Keratinocyte (primary cell): Measurements from ENCODE around the gene CCDC85C. TPM values are rescaled to one million over a fixed set of nuclear protein-coding genes. Genes with fewer than 3 reads are reported as not detected.

Experiments
- DNase-seq: peaks from one replicate; pipeline ENCODE4 v3.0.0-alpha.2; 2011; ENCODE audit warnings: low read depth, missing footprints, low spot score
- FAIRE-seq: peaks from 2 replicates; lab custom pipeline; 2011; peaks lifted over from hg19 to GRCh38; lab: Jason Lieb, UNC
- H2AFZ ChIP-seq: 2 replicates; pipeline ENCODE4 v1.6.0; 2012; ENCODE audit warnings: low read length, control low read depth, inconsistent platforms; ENCODE audit not compliant: control insufficient read depth
- H3K27ac ChIP-seq: 2 replicates; pipeline ENCODE4 v1.5.1; 2011; ENCODE audit warnings: low read length; ENCODE audit not compliant: control insufficient read depth, insufficient read depth
- H3K27me3 ChIP-seq: 3 replicates; pipeline ENCODE4 v1.6.0; 2011; ENCODE audit warnings: low read length; ENCODE audit not compliant: control insufficient read depth, insufficient read depth; ENCODE audit errors: extremely low read depth
- H3K36me3 ChIP-seq, 2 experiments: 2 replicates in 1 of 2; 3 replicates in 1 of 2; pipeline ENCODE4 v1.5.1; 2011; ENCODE audit warnings: low read length in 2 of 2, mild to moderate bottlenecking in 1 of 2; ENCODE audit not compliant: control insufficient read depth in 2 of 2, insufficient read depth in 2 of 2; ENCODE audit errors: extremely low read depth in 1 of 2
- H3K4me1 ChIP-seq: 3 replicates; pipeline ENCODE4 v1.5.1; 2011; ENCODE audit warnings: low read length; ENCODE audit not compliant: control insufficient read depth, insufficient read depth; ENCODE audit errors: extremely low read depth
- H3K4me2 ChIP-seq: 3 replicates; pipeline ENCODE4 v1.6.0; 2011; ENCODE audit warnings: low read depth, low read length; ENCODE audit not compliant: control insufficient read depth, insufficient read depth; ENCODE audit errors: extremely low read depth
- H3K4me3 ChIP-seq, 3 experiments: fragments of 200-600 bp in 1 of 3; sonication (generic) in 1 of 3; 2 replicates in 2 of 3; 3 replicates in 1 of 3; pipeline ENCODE4 v1.5.1; 2011 to 2016; ENCODE audit warnings: low read length in 3 of 3, mild to moderate bottlenecking in 3 of 3, control low read depth in 2 of 3, inconsistent platforms in 1 of 3, low read depth in 1 of 3, mixed read lengths in 1 of 3, mixed run types in 1 of 3, moderate library complexity in 1 of 3; ENCODE audit not compliant: control insufficient read depth in 2 of 3, insufficient read depth in 2 of 3; ENCODE audit errors: extremely low read depth in 1 of 3
- H3K79me2 ChIP-seq: 2 replicates; pipeline ENCODE4 v1.6.0; 2012; ENCODE audit warnings: low read length; ENCODE audit not compliant: control insufficient read depth, insufficient read depth
- H3K9ac ChIP-seq: 3 replicates; pipeline ENCODE4 v1.6.0; 2011; ENCODE audit warnings: low read length; ENCODE audit not compliant: control insufficient read depth, insufficient read depth; ENCODE audit errors: extremely low read depth
- H3K9me1 ChIP-seq: 3 replicates; pipeline ENCODE4 v1.6.0; 2011; ENCODE audit warnings: low read length; ENCODE audit not compliant: control insufficient read depth, insufficient read depth; ENCODE audit errors: extremely low read depth
- H3K9me3 ChIP-seq: 2 replicates; pipeline ENCODE4 v1.5.1; 2012; ENCODE audit warnings: low read depth, low read length; ENCODE audit not compliant: control insufficient read depth
- H4K20me1 ChIP-seq: 3 replicates; pipeline ENCODE4 v1.6.0; 2011; ENCODE audit warnings: low read length; ENCODE audit not compliant: control insufficient read depth, insufficient read depth; ENCODE audit errors: extremely low read depth
- EZH2 ChIP-seq: IDR thresholded peaks from one replicate; pipeline ENCODE4 v1.6.1; 2012; ENCODE audit warnings: inconsistent platforms, mild to moderate bottlenecking, low read length, moderate library complexity
- dilution Hi-C: fragments of 300-500 bp; cut with MboI; formaldehyde crosslinking; loops from one replicate; pipeline ENCODE4 v1.7.0; 2020; ENCODE audit warnings: low sequenced_read_pairs; ENCODE audit not compliant: extremely low pct_ligation_motif_present
- polyA plus RNA-seq, 5 experiments: library from polyadenylated mRNA; depleted of rRNA in 3 of 5; stranded (reverse) in 3 of 5; stranded (forward) in 1 of 5; unstranded in 1 of 5; fragments of >200 nt; gene quantifications; 1 replicate in 1 of 5; 2 replicates in 3 of 5; 3 replicates in 1 of 5; pipeline versions ENCODE4 v1.2.1 to v1.2.3, GENCODE V29; 2011 to 2012; ENCODE audit warnings: missing spikeins in 2 of 5, low read depth in 1 of 5, low replicate concordance in 1 of 5
- TF ChIP-seq, protein P1 (sequence below), 3 experiments: IDR thresholded peaks in 1 of 3; conservative IDR thresholded peaks in 1 of 3; optimal IDR thresholded peaks in 1 of 3; 2 replicates in 2 of 3; 3 replicates in 1 of 3; pipeline versions ENCODE3 to v1.5.1; 2011; ENCODE audit warnings: low read length in 3 of 3, mild to moderate bottlenecking in 3 of 3, moderate library complexity in 2 of 3, control low read depth in 1 of 3, inconsistent platforms in 1 of 3; ENCODE audit not compliant: insufficient read depth in 2 of 3; ENCODE audit errors: extremely low read depth in 1 of 3

CCDC85C gene
- polyA plus RNA-seq, 1 donor (not counting 4 experiments of a cell fraction or from before 2014, with no cell fraction given), result 13.2 TPM

DNA sequence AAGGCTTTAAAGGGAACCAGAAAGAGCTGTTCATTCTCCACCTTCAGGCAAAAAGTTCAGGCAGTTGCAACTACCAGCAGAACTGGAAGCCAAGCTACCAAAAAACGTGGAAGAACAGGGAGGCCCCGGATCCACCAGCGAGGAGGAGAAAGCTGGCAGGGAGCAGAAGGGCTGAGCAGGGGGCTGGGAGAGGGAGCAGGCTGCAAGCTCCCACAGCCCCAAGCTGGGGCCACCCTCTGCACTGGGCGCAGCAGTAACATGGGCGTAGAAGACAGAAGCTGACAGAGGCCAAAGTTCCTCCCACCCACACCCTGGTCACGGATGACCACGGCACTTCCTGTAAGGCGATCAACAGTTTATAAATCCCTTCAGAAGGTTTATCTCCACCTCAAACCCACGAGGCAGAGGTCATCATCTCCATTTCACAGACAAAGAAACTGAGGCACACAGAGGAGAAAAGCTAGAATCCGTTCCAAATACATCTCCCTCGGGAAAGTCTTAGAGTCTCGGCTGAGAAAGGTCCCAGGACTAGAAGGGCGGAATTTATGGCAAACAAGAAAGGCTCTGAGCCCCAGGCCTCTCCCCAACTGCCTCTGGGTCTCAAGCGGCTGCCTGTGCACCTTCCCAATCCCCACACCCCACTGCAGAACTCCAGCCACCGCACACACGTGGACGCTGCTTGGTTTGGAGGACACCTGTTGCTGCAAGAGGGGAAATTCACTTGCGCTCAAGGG lies 1.8 kb downstream of the CCDC85C start:
- Histone ChIP-seq H3K4me2 (peak overlapping the region; percentile 82), H3K9ac (peak overlapping the region; percentile 69), H3K9me1 (peaks cover 9% of the 10 kb centered on the region), H4K20me1 (peaks cover 18% of the 10 kb centered on the region), H3K4me1 (peaks cover 33% of the 10 kb centered on the region), H3K27me3 (no peaks in the 10 kb centered on the region), H3K36me3 (no peaks in the 10 kb centered on the region), H2AFZ (no peak overlapping the region), H3K4me3 (peak overlapping the region; percentile 54 to 68 (median 56)), H3K27ac (no peak overlapping the region), H3K9me3 (no peaks in the 10 kb centered on the region), H3K79me2 (peaks cover 66% of the 10 kb centered on the region)
- dilution Hi-C loops, result no loop called here
- TF ChIP-seq, protein P1, sequence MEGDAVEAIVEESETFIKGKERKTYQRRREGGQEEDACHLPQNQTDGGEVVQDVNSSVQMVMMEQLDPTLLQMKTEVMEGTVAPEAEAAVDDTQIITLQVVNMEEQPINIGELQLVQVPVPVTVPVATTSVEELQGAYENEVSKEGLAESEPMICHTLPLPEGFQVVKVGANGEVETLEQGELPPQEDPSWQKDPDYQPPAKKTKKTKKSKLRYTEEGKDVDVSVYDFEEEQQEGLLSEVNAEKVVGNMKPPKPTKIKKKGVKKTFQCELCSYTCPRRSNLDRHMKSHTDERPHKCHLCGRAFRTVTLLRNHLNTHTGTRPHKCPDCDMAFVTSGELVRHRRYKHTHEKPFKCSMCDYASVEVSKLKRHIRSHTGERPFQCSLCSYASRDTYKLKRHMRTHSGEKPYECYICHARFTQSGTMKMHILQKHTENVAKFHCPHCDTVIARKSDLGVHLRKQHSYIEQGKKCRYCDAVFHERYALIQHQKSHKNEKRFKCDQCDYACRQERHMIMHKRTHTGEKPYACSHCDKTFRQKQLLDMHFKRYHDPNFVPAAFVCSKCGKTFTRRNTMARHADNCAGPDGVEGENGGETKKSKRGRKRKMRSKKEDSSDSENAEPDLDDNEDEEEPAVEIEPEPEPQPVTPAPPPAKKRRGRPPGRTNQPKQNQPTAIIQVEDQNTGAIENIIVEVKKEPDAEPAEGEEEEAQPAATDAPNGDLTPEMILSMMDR (optimal IDR thresholded peaks at IDR 0.05 in 1 of 3, IDR thresholded peaks at IDR 0.05 in 1 of 3, conservative IDR thresholded peaks at IDR 0.05 in 1 of 3; ENCODE audit: extremely low read depth in 1 of 3, insufficient read depth in 2 of 3, low read length in 3 of 3), result peak in 1 of 3 experiments; percentile 25
- no peak for TF ChIP-seq EZH2
- FAIRE-seq (peak; percentile 23), DNase-seq (no peak)

GRCh38 chr14:99601361-99601831 lies 2.6 kb downstream of the CCDC85C start:
- H3K4me2 ChIP-seq, result peak overlapping the region; percentile 82
- no peaks in the 10 kb centered on the region for H3K36me3 ChIP-seq
- no peak for TF ChIP-seq EZH2
- TF ChIP-seq, protein P1 (optimal IDR thresholded peaks at IDR 0.05 in 1 of 3, IDR thresholded peaks at IDR 0.05 in 1 of 3, conservative IDR thresholded peaks at IDR 0.05 in 1 of 3; ENCODE audit: extremely low read depth in 1 of 3, insufficient read depth in 2 of 3, low read length in 3 of 3), result no peak
- no peak overlapping the region for H3K27ac ChIP-seq
- FAIRE-seq, result no peak
- DNase-seq, result no peak
- no peak overlapping the region for H2AFZ ChIP-seq
- dilution Hi-C loops, result no loop called here
- peaks cover 9% of the 10 kb centered on the region for H3K9me1 ChIP-seq
- peaks cover 18% of the 10 kb centered on the region for H4K20me1 ChIP-seq
- peak overlapping the region; percentile 6 for H3K9ac ChIP-seq
- H3K27me3 ChIP-seq, result no peaks in the 10 kb centered on the region
- peaks cover 33% of the 10 kb centered on the region for H3K4me1 ChIP-seq
- H3K79me2 ChIP-seq, result peaks cover 74% of the 10 kb centered on the region
- H3K4me3 ChIP-seq, result peak overlapping the region; percentile 29 to 56 (median 54)
- no peaks in the 10 kb centered on the region for H3K9me3 ChIP-seq
